IPS DF 19.7 (cell line): ENCODE measurements around the gene CRTAC1.

ENCODE experiments used
- DNase-seq: peaks from one replicate; pipeline ENCODE4 v3.0.0-alpha.2; 2013; ENCODE audit warnings: low read depth, low spot score

The CRTAC1 gene

DNA sequence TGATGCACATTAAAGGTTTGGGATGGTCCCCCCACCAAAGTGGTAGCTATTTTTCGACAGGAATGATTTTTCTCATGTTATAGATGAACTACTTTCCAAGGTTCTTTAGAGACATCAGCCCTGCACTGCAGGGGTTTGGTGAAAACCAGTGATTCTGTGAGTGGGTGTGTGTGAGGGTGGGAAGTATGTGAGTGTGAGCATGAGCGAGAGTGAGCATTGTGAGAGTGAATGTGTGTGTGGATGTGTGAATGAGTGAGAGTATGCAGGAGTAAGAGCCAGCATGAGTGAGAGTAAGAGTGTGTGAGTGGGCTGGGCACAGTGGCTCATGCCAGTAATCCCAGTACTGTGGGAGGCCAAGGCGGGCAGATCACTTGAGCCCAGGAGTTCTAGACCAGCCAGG, 105.7 kb downstream of the CRTAC1 start:
- no peak for DNase-seq

DNA sequence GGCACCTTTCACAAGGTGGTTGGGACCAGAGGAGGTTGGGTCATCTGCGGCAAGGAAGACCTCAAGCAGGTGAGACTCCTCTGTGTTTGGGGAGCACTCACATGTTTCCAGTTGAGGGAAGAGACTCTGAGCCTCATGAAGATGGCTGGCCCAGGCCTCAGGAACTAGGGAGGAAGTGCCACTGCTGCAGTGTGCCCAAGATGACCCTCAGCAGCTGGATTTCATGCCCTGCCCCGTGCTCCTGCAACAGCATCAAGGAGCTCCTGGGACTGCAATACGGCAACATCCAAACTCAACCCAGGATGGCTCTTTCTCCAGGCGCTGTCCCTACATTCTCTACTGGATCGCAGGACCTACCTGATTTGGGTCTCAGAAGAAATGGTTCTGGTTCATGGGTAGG, 106.9 kb downstream of the CRTAC1 start:
- no peak for DNase-seq

- no peak for DNase-seq
Observed at GRCh38 chr10:97923057-97923456, 107.4 kb downstream of the CRTAC1 start.

DNA sequence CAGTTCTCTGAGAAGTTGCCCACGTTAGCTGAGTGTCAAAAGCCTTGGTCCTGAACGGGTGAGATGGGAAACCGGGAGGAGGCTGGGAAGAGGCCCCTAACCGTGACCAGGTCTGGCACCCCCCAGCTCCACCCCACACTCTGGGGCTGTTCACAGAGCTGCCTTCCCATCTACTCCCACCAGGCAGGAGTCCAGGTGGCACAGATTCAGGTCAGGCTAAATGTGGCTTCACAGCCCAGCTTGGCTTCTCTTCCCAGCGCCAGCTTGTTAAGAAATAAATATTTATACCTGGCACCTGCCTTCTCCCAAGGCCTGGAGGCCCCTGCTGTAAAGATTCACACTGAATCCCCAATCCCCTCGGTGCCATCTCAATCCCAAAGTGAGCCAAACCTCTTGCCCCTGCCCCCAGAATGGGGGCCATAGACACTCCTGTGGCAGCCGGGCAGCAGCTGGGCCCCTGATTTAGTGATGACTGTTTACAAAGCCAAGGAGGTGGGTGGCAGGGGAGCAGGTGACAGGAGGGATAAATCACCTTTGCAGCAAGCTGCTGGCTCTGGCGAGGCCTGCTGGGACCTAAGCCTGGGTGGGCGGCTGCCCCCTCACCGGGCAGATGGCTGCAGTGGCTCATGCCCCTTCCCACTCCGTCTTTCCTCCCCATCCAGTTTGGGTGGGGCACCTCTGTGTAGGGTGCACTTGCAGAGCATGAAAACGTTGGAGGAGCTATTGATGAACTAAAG, 108.2 kb downstream of the CRTAC1 start:
- DNase-seq, result no peak

- DNase-seq, result no peak
Observed at GRCh38 chr10:97921581-97922021, 108.8 kb downstream of the CRTAC1 start.

GRCh38 chr10:97920865-97921264, 109.6 kb downstream of the CRTAC1 start:
- no peak for DNase-seq

GRCh38 chr10:97919012-97919411, 111.4 kb downstream of the CRTAC1 start:
- no peak for DNase-seq

- DNase-seq, result no peak
Observed at GRCh38 chr10:97916586-97916985, 113.8 kb downstream of the CRTAC1 start.

DNA sequence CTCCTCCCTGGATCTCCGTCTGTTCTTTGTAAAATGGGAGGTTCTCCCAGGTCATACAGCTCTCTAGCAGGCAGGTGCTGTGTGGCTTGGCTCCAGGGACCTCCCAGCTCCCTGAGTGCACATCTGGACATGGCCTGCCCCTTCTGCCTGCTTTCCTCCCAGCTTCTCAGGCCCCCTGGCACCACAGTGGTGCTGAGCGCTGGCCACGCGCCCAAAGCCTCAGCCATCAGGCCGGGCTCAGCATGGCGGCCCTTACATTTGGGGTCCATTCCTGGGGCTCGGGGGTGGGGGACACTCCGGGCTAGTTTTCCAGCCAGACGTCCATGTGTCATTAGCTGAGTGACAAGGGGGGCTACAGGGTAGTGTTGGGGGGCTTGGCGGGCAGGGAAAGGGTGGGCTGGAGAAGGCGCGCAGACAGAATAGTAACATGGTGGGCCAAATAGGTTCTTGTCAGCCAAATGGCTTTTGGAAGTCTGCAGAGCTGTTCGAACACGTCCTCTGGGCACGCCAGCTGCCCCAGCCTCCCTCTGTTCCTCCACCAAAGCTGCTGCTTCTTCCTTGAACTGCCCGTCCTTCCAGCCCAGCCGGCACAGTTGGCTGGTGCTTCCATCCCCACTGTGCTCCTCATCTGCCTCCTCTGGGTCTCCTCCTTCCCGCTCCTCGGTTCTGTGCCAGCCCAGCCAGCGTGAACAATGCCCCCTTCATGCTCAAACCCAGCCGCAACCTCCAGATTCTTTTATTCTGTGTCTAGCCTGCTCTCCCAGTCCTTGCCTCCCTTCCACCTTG, 114.9 kb downstream of the CRTAC1 start:
- no peak for DNase-seq

GRCh38 chr10:97914837-97915211, 115.6 kb downstream of the CRTAC1 start:
- no peak for DNase-seq

GRCh38 chr10:97914171-97914836, 116.1 kb downstream of the CRTAC1 start:
- no peak for DNase-seq

GRCh38 chr10:97913614-97914013, 116.8 kb downstream of the CRTAC1 start:
- no peak for DNase-seq

DNA sequence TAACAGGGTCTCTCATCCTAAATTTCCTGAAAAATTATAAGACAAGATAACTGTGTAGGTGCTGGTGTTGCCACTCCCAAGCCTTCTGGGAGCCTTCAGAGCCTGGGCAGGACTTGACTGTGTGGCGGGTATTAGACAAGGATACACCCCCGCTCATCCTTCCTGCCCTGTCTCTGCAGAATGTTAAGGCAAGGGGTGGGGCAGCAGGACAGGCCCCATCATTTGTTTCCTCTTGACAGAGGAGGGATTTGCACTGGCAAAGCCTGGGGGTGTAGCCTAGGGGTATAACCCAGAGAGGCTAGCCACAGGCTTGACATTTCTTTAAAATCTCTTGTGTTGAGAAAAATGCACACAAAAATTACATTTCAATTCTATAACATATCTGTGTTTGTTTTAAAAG, 117.2 kb downstream of the CRTAC1 start:
- no peak for DNase-seq

- no peak for DNase-seq
Observed at GRCh38 chr10:97911217-97911616, 119.2 kb downstream of the CRTAC1 start.

GRCh38 chr10:97910661-97911060, 119.8 kb downstream of the CRTAC1 start:
- no peak for DNase-seq

- DNase-seq, result no peak
Observed at GRCh38 chr10:97907830-97908229, 122.6 kb downstream of the CRTAC1 start.

DNA sequence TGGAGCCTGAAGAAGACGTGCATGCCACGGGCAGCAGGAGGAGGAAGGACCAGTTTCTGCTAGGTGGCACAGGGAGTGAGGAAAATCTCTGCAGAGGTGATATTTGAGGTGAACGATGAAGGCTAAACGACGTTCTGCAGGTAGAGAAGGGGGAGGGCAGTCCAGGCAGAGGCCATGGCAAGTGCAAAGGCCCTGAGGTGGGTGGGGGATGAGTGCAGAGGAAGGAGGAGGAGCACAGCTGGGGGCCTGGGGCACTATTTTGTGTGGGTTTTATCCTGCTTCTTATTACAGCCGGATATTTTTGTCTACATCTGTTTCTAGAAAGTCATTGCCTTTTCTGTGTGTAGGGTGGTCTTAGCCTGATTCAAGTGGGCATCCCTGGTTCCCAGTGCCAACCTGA, 123.2 kb downstream of the CRTAC1 start:
- no peak for DNase-seq

DNA sequence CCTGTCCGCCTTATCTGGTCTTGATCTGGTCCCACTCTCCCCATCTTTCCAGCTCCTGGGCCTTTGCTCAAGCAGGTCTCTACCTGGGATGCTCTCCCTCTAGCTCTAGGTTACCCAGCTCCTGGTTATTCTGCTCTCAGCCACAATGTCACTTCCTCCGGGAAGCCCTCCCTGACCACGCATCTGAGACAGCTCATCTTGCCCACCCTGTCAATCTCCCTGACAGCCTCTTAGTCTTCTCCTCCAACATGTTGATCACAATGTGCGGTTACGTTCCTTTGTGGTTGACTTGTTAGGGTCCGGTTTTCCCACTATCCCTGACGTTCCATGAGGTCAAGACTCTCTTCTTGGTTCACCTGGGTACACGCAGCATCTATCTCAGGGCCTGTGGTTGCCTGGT, 125.1 kb downstream of the CRTAC1 start:
- no peak for DNase-seq

DNA sequence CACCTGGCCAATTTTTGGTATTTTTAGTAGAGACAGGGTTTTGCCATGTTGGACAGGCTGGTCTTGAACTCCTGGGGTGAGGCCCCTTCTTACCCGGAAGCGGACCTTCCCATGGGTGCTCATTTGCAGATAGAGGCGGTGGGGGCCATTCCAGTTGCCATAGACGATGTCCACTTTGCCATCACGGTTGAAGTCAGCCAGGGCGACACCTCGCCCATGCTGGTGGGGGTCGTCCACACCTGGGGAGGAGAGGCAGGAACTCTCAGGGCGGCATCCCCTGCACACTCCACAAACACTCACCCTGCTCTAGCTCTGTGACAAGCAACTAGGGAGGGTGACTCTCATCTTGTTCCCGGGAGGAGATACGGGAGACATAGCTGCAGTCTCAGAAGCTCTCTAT, 125.8 kb downstream of the CRTAC1 start:
- DNase-seq, result no peak

GRCh38 chr10:97904018-97904381, 126.4 kb downstream of the CRTAC1 start:
- no peak for DNase-seq

DNA sequence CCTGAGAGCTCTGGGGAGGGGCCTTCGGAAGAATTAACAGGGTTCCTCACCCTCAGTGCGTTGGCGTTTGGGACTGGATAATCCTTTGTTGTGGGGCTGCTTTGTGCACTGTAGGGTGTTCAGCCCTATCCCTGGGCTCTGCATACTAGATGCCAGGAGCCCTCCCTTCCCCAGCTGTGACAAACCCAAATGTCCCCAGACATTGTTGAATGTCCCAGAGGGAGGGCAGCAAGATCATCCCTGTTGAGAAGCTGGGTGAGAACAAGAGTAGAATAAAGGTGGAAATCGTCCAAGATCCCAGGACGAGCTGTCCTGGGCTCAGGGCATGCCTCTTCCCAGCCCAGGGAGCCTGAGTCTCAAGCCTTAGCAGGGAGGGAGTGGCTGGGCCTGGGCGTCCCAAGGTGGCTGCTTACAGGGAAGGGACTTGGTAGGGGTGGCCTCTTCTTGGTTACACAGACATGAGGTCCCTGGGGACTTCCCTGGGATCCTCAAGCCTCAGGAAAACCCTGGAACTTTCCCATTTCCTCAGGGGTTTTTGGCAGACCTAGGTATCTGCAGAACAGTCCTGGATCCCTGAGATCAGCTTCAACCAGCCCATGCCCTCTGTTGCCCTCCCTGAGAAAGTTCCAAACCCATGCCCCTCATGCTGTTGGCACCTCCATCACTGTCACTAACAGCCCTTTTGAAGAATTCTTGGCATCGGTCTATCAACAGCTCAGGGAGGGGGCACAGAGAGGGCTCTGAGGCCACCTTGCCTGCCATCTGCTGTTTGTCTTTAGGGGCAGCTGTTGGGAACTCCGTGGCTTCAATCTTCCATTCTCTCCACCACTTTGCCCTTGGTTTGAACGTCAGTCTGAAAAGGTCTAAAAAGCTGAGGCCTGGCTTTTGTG, 127.0 kb downstream of the CRTAC1 start:
- no peak for DNase-seq

DNA sequence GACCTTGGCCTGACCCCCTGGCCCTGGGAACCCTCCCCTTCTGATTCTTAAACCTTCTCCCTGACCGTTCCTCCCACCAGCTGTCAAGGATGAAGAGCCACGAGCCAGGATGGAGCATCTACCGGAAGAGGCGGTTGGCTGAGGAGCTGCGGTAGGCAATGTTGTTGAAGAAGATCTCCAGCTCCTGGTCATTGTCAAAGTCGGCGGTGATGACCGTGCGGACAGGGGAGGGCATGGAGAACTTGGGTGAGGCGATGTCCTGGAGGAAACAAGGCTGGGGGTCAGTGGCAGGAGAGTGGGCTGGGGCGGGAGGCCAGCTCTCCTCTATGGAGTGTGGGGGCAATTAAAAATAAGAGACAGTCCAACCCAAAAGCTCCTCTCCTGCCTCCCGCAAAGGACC, 129.0 kb downstream of the CRTAC1 start:
- no peak for DNase-seq
